GM18867 (cell line): Measurements from ENCODE around the gene FAM181A.
A peak's percentile ranks its signal among the peaks of the same experiment; 100 is the strongest.

Experiments used
- ATAC-seq: cut with Tn5 transposase; IDR thresholded peaks from one replicate; pipeline ENCODE4 v1.9.1; 2021; ENCODE audit warnings: mild to moderate bottlenecking, moderate library complexity; ENCODE audit not compliant: unreplicated experiment

Gene FAM181A

DNA sequence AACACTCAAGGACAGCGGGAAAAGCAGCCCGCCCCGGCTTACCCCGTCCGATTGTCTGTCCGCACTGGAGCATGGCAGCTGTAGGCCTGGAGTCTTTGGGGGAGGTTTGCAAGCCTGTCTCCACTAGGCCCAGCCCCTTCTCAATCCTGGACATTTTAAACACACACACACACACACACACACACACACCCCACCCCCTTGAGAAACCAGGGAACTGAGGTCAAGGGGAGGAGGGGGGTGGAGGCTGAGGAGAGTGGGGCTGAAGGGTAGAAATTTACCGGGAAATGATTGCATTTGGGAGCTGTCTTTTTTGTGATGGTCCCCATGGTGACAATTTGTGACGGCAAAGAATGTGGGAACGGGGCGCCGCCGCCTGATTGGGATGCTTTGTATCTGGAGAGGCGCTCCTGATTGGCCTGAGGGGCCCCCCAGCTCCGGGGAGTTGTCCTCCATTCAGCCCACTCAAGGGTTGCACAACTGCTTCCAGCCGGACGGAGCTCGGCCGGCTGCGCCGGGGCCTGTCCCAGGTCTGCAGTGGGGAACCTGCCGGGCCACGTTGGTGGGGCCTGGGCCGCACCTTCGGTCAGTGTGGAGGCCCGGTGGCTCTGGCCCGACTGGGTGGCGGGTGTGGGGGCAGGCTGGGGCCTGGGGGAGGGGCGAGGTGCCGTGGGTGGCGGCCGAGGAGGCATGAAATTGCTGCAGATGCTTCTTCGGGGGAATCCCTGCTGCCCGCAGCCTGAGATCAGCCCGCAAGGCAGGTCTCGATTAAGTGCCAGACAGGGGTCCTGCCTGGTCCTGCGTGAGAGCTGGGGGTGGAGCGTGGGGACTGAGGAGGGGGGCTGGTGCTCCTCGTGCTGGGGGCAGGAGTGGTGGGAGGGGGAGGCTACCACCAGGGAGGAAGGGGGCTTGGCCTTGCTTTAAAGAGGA lies at the start of gene FAM181A:
FAM181A (plus strand) TSS at position 472 of the 927 bp plus-strand sequence. CDS start 942 bp downstream, outside the sequence.
- ATAC-seq = no peak

GRCh38 chr14:93878212-93878611 lies 48.9 kb upstream of the FAM181A start:
- no peak for ATAC-seq

DNA sequence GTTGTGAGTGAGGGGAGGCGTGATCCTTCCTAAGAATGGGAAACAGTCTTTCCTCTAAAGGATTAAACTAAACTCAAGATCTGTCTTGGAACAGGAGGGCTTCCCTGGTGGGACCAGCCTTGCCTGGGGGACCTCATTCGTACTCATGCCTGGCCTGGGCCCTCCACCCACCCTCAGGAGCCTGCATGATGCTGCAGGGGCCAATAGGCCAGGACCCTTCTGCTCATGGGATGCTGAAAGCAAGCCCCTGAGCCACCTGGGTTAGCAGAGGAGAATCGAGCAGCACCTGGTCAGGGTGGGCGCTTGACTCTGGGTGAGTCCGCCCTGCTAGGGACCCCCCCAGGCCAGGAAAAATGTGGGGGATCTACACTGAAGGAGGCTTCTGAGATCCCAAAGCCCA lies 48.3 kb upstream of the FAM181A start:
- no peak for ATAC-seq

GRCh38 chr14:93879362-93879983 lies 47.7 kb upstream of the FAM181A start:
- no peak for ATAC-seq

- ATAC-seq = no peak
Measured at GRCh38 chr14:93880021-93880820, 46.9 kb upstream of the FAM181A start.

GRCh38 chr14:93884950-93885349 lies 42.2 kb upstream of the FAM181A start:
- ATAC-seq = no peak

DNA sequence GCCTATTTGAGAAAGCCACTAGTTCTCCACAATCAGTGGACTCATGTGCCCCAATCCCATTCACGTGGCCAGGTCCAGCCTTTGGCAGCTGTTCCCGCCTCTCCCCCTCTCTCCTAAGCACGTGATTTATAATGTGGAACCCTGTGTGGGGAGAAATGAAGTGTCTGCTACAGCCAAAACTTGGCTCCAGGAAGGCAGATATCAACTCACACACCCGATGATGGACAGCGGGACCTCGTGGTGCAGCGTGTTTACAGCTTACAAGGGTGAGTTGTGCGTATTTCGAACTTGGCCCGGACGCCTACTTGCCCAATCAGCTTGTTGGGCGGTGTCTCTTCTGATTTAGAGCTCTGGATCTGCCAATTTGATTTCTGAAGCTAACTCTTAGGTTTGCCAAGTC lies 38.1 kb upstream of the FAM181A start:
- ATAC-seq = no peak

GRCh38 chr14:93889739-93890483 lies 37.2 kb upstream of the FAM181A start:
- no peak for ATAC-seq

GRCh38 chr14:93891756-93892504 lies 35.2 kb upstream of the FAM181A start:
- ATAC-seq = no peak

DNA sequence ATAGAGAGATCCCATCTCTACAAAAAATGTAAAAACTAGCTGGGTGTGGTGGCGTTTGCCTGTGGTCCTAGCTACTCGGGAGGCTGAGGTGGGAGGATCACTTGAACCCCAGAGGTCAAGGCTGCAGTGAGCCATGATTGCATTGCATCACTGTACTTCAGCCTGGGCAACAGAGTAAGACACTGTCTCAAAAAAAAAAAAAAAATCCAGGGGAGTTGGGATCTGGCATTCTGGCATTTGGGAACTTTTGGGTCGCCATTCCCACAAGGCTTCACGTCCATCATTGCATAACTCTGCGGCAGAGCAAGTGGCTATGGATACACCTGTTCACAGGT lies 34.7 kb upstream of the FAM181A start:
- ATAC-seq = no peak

GRCh38 chr14:93892923-93893558 lies 34.1 kb upstream of the FAM181A start:
- peak; percentile 44 for ATAC-seq

DNA sequence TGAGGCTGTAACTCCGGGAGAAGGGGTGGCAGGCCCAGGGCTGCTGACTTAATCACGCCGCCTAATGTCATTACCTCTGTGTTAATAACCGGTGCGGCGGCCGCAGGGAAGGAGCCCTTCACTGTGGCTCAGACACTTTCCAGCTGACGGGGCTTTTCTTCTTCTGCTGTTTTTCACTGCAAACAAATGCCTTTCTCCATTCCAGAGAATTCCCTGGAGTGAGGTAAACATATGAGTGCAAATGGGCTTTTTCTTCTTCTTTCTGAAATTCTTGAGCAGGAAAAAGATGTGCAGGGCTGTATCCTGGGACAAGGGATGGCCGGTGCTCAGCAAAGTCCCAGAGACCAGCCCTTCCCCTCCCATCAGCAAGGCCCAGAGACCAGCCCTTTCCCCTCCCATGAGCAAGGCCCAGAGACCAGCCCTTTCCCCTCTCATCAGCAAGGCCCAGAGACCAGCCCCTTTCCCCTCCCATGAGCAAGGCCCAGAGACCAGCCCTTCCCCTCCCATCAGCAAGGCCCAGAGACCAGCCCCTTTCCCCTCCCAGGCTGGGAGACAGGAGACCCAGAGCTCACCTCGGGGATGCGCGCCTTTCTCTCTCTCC lies 33.4 kb upstream of the FAM181A start:
- ATAC-seq = no peak

DNA sequence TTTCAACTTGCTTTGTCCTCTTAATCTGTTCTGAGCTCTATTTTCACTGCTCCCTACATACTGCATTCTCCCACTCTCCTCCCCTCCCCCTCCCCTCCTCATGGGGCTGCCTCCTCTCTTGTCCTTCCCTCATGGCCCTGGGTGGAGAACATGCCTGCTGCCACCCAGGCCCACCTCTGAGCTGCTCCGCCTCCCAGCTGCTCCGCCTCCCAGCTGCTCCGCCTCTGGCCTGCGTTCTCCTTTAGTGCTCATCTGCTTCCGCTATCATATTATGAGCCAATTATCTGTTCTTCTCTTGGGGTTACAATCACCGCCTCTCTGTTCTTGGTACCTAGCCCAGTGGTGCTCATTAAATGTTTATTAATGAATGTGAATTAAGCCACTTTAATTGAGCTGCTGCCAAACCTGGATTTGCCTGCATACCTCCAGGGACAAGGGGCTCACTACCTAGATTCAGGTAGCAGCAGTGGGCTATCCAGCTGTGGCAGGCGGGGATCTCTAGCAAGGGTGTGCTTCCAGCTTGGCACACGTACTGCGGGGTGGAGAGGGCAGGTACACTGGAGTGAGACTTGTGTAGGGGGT lies 32.0 kb upstream of the FAM181A start:
- no peak for ATAC-seq

GRCh38 chr14:93897476-93897845 lies 29.7 kb upstream of the FAM181A start:
- no peak for ATAC-seq

DNA sequence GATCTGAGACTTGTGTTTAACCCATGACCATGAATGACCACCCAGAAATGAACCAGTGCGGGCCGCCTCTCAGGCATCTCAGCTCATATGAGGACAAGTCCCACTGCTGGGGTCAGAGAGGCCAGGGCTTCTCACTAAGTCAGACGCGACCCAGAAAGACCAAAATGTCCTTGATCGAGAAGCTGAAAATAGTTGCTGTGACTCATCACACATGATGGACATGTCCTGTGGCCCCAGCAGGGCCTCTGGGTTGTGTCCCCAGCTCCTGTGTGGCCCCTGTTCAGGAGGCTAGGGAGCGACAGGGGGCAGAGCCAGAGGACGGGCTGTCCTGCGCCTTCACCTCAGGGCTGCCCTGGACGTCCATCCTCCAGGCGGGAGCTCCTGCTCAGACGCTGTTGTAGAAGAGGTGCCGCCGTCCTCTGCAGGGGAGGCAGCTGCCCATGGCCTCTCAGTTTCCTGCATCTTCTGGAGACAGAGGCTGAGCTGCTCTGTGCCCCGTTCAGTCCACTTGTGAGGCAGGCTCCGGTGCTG lies 29.0 kb upstream of the FAM181A start:
- ATAC-seq = no peak

GRCh38 chr14:93898731-93899130 lies 28.4 kb upstream of the FAM181A start:
- no peak for ATAC-seq

DNA sequence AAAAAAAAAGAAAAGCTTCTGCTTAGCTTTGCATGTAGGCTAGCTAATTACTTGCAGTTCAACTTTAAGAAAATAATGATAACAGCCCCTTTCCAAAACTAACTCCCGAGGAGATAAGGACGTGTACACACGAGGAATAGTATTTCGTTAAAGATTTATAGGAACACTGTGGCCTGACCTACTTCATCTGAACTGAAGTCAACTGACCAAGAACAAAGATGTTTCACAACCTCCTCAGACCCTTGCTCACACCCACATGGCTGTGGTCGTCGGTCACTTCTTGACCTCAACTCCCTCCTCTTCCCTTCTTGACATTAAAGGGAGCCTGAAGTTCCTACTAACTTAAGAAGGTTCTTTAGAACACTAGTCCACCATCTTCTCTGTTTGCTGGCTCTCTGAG lies 25.3 kb upstream of the FAM181A start:
- ATAC-seq = no peak

GRCh38 chr14:93902619-93903307 lies 24.4 kb upstream of the FAM181A start:
- no peak for ATAC-seq
